Type B pancreatic cell (in vitro differentiated cells): ENCODE results near the gene CNTNAP1. TPM values are rescaled to one million over a fixed set of nuclear protein-coding genes. Genes with fewer than 3 reads are reported as not detected.
"Not testable (repeated sequence)": the region's sequence is repeated elsewhere in the genome, so short reads cannot be mapped to it uniquely, and the experiment has no call there.

Experiments
- DNase-seq: peaks from one replicate; pipeline ENCODE4 v3.0.0; 2021; ENCODE audit warnings: mixed read lengths; ENCODE audit not compliant: unreplicated experiment; ENCODE audit errors: extremely low spot score
- H3K27ac Mint-ChIP-seq: 2 replicates; pipeline ENCODE4 v1.8.0; 2021; ENCODE audit warnings: mild to moderate bottlenecking, mixed read lengths
- H3K27me3 Mint-ChIP-seq: 2 replicates; pipeline ENCODE4 v1.8.0; 2021; ENCODE audit warnings: mixed read lengths
- H3K36me3 Mint-ChIP-seq: 2 replicates; pipeline ENCODE4 v1.8.0; 2021; ENCODE audit warnings: mixed read lengths
- H3K4me1 Mint-ChIP-seq: one replicate; pipeline ENCODE4 v1.8.0; 2021; ENCODE audit warnings: mixed read lengths; ENCODE audit not compliant: unreplicated experiment
- H3K4me3 Mint-ChIP-seq: 2 replicates; pipeline ENCODE4 v1.8.0; 2021; ENCODE audit warnings: mild to moderate bottlenecking, mixed read lengths
- H3K9me3 Mint-ChIP-seq: 2 replicates; pipeline ENCODE4 v1.8.0; 2021; ENCODE audit warnings: mixed read lengths
- total RNA-seq: library from RNA; stranded (reverse); gene quantifications from 2 replicates; pipeline ENCODE4 v1.2.1, GENCODE V29; 2021; ENCODE audit warnings: low replicate concordance
- TF ChIP-seq, protein P1 (sequence below): fragments of 200-600 bp; sonication (generic); conservative IDR thresholded peaks from 2 replicates; pipeline ENCODE4 v1.5.0; 2021; ENCODE audit warnings: antibody characterized with exemption, mild to moderate bottlenecking

Gene CNTNAP1
- total RNA-seq, 1 donor from 2014 or later: 17.8 TPM

DNA sequence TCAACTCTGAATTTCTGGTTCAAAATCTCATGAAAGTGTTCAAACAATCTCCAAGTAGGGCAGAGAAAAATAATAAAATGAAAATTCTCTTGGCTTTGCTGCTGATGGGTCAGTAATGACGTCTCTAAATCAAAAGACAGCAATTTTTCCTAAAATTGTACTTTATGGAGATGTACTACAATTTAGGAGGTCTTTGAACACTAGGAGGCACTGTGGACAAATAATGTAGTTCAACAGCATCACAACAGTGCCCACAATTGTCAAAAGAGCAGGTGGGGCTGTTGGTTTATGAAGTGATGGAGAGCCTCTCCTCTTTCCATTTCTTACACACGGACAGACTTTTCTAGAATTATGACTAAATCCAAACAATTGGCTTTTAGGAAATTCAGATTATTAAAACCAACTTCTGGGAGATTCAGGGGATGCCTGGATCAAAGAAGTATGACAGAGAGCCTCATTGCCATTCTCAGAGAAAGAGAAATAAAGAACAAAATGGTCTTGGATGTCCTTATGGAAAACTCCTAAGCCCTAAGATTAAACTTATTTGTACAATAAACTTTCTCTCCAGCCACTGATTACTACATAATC lies 38.8 kb downstream of the CNTNAP1 start:
- H3K9me3 Mint-ChIP-seq: no peaks in the 10 kb centered on the region
- no peaks in the 10 kb centered on the region for H3K4me1 Mint-ChIP-seq
- H3K4me3 Mint-ChIP-seq: no peak overlapping the region
- H3K27me3 Mint-ChIP-seq: no peaks in the 10 kb centered on the region
- TF ChIP-seq, protein P1, sequence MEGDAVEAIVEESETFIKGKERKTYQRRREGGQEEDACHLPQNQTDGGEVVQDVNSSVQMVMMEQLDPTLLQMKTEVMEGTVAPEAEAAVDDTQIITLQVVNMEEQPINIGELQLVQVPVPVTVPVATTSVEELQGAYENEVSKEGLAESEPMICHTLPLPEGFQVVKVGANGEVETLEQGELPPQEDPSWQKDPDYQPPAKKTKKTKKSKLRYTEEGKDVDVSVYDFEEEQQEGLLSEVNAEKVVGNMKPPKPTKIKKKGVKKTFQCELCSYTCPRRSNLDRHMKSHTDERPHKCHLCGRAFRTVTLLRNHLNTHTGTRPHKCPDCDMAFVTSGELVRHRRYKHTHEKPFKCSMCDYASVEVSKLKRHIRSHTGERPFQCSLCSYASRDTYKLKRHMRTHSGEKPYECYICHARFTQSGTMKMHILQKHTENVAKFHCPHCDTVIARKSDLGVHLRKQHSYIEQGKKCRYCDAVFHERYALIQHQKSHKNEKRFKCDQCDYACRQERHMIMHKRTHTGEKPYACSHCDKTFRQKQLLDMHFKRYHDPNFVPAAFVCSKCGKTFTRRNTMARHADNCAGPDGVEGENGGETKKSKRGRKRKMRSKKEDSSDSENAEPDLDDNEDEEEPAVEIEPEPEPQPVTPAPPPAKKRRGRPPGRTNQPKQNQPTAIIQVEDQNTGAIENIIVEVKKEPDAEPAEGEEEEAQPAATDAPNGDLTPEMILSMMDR: peak; percentile 82
- DNase-seq: no peak
- no peak overlapping the region for H3K27ac Mint-ChIP-seq
- peaks cover 26% of the 10 kb centered on the region for H3K36me3 Mint-ChIP-seq

DNA sequence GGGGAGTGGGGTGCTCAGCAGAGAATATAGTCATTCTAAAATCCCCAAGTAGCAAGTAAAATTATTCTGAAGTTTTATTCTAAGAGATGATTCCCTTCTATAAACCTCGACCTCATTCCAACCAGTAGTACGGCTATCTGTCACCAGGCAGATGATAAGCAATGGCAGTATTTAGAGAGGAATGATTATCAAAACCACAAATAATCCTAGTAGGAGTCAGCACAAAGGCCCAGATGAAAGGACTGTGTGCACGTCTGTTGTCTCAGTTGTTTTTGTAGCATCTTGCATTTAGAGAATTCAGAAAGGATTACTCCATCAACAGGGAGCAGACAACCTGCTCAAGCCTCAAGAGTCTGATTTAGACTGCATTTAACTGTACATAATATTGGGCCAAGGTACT lies 41.3 kb downstream of the CNTNAP1 start:
- no peak overlapping the region for H3K4me3 Mint-ChIP-seq
- no peak for DNase-seq
- H3K27ac Mint-ChIP-seq: no peak overlapping the region
- H3K4me1 Mint-ChIP-seq: no peaks in the 10 kb centered on the region
- TF ChIP-seq, protein P1: no peak
- no peaks in the 10 kb centered on the region for H3K9me3 Mint-ChIP-seq
- peaks cover 12% of the 10 kb centered on the region for H3K36me3 Mint-ChIP-seq
- no peaks in the 10 kb centered on the region for H3K27me3 Mint-ChIP-seq

DNA sequence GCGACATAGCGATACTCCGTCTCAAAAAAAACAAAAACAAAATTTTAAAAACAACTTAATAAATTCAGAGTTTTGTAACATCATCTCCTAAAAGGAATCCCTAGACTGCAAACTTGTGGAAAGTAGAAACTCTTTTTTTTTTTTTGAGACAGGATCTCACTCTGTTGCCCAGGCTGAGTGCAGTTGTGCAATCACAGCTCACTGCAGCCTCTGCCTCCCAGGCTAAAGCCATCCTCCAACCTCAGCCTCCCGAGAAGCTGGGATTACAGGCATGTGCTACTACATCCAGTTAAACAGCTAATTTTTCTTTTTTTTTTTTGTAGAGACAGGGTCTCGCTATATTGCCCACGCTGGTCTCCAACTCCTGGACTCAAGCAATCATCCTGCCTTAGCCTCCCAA lies 42.8 kb downstream of the CNTNAP1 start:
- TF ChIP-seq, protein P1: no peak
- Mint-ChIP-seq H3K27ac (no peak overlapping the region), H3K27me3 (no peaks in the 10 kb centered on the region), H3K4me3 (no peak overlapping the region), H3K9me3 (no peaks in the 10 kb centered on the region), H3K4me1 (no peaks in the 10 kb centered on the region), H3K36me3 (peaks cover 12% of the 10 kb centered on the region)
- DNase-seq: no peak

DNA sequence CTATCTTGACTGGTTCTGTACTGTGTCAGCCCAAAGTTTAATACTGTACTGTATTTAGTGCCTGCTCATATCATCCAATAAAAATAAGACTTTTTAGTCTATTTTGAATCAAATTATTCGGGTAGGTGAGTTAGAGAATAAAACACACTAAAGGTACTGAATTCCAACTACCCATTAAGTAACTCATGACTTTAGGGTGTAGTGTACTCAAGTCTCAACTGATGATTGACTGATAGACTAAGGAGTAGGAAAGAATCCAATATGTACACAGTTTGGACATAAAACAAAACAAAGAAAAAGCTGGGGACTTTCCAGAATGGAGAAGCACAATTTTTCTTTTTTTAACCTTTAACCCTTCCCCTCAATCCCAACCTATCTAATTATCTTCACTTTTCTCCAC lies 58.4 kb downstream of the CNTNAP1 start:
- Mint-ChIP-seq H3K4me3 (no peak overlapping the region), H3K27me3 (peaks cover 2% of the 10 kb centered on the region), H3K27ac (no peak overlapping the region), H3K36me3 (no peaks in the 10 kb centered on the region), H3K4me1 (peaks cover 8% of the 10 kb centered on the region), H3K9me3 (no peaks in the 10 kb centered on the region)
- TF ChIP-seq, protein P1: no peak
- no peak for DNase-seq

DNA sequence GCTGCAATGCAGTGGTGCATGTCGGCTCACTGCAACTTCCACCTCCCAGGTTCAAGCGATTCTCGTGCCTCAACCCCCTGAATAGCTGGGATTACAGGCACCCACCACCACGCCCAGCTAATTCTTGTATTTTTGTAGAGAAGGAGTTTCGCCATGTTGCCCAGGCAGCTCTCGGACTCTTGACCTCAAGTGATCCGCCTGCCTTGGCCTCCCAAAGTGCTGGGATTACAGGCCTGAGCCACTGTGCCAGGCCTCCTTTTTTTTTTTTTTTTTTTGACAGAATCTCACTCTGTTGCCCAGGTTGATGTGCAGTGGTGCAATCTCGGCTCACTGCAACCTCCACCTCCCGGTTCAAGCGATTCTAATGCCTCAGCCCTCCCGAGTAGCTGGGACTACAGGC lies 60.6 kb downstream of the CNTNAP1 start:
- not testable (repeated sequence) for H3K4me3 Mint-ChIP-seq, H3K4me1 Mint-ChIP-seq, DNase-seq, H3K27ac Mint-ChIP-seq, H3K36me3 Mint-ChIP-seq, H3K27me3 Mint-ChIP-seq, H3K9me3 Mint-ChIP-seq

DNA sequence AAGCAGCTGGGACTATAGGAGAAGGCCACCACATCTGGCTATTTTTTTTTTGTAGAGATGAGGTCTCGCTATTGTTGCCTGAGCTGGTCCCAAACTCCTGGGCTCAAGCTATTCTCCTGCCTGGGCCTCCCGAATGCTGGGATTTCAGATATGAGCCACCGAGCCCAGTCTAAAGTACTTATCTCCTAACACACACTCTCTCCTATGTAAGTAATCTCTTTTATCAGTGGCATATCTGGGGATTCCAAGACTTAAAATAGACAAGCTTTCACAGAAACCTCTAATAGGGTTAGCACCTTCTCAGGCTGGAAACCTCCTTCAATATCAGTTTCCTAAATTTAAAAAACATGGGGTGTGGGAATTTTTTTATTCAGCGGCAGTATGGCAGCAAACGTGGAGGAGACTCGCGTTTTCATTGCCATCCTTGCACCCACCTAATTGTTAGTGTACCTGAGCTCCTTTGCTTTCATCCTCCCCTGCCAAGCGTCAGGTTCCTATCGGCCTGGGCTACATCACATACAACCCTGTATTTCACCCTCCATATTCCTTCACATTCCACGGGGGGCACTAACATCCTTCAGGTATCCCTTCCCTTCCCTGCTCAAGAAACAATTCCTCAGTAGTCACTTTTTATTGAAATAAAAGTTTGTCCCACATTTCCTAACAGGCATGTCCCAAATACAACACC lies 61.4 kb downstream of the CNTNAP1 start:
- no peaks in the 10 kb centered on the region for H3K36me3 Mint-ChIP-seq
- peaks cover 11% of the 10 kb centered on the region for H3K4me1 Mint-ChIP-seq
- DNase-seq: no peak
- TF ChIP-seq, protein P1: peak; percentile 49
- peak overlapping the region; percentile 96 for H3K27ac Mint-ChIP-seq
- H3K9me3 Mint-ChIP-seq: no peaks in the 10 kb centered on the region
- peaks cover 2% of the 10 kb centered on the region for H3K27me3 Mint-ChIP-seq
- peak overlapping the region; percentile 95 for H3K4me3 Mint-ChIP-seq
